Gastrocnemius medialis (tissue), 4 donors: ENCODE measurements around the gene SAMD4A.

Experiments
- POLR2A ChIP-seq, 2 donors: fragments of 450-650 bp; IDR thresholded peaks; one replicate each; pipeline ENCODE4 v1.6.1; 2017; ENCODE audit warnings: antibody characterized with exemption in 2 of 2, mild to moderate bottlenecking in 2 of 2, moderate library complexity in 2 of 2
- TF ChIP-seq, protein P1 (sequence below), 5 experiments: fragments of 450-650 bp in 3 of 5; fragments of 200-600 bp in 2 of 5; sonication (generic) in 2 of 5; IDR thresholded peaks in 4 of 5; conservative IDR thresholded peaks in 1 of 5; 1 replicate in 4 of 5; 2 replicates in 1 of 5; pipeline ENCODE4 v1.5.1; 2016 to 2019; ENCODE audit warnings: antibody characterized with exemption in 5 of 5, mild to moderate bottlenecking in 3 of 5, moderate library complexity in 3 of 5

DNA sequence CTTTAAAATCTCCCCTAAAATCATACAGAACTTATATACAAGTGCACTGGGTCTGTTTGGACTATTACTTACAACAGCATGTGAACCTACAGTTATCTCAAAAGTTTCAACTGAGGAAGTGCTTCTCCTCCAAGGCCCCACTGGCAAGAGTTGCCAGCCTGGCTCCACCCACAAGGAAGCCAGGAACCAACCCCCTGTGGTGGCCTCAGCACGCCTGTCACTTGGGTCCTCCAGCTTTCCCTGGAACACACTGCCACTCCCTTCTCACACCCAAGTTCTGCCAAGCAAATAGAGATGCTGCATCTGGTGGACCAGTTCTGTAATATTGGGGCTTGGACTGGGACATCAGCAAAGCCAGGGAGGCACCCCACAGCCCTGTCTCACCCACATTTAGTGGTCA is 220.3 kb downstream of the SAMD4A start:
- TF ChIP-seq, protein P1, sequence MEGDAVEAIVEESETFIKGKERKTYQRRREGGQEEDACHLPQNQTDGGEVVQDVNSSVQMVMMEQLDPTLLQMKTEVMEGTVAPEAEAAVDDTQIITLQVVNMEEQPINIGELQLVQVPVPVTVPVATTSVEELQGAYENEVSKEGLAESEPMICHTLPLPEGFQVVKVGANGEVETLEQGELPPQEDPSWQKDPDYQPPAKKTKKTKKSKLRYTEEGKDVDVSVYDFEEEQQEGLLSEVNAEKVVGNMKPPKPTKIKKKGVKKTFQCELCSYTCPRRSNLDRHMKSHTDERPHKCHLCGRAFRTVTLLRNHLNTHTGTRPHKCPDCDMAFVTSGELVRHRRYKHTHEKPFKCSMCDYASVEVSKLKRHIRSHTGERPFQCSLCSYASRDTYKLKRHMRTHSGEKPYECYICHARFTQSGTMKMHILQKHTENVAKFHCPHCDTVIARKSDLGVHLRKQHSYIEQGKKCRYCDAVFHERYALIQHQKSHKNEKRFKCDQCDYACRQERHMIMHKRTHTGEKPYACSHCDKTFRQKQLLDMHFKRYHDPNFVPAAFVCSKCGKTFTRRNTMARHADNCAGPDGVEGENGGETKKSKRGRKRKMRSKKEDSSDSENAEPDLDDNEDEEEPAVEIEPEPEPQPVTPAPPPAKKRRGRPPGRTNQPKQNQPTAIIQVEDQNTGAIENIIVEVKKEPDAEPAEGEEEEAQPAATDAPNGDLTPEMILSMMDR (IDR thresholded peaks at IDR 0.05 in 4 of 5, conservative IDR thresholded peaks at IDR 0.05 in 1 of 5) = no peak
- no peak for TF ChIP-seq POLR2A (IDR thresholded peaks at IDR 0.05)
